ENCODE data around the gene CARNS1. TPM values are rescaled to one million over a fixed set of nuclear protein-coding genes. Genes with fewer than 3 reads are reported as not detected.
A peak's percentile ranks its signal among the peaks of the same experiment; 100 is the strongest.

The CARNS1 gene
- total and polyA plus RNA-seq, 2 of the 13 experiments (the other 11 are each of a cell fraction or from before 2014, with no cell fraction given): not detected

DNA sequence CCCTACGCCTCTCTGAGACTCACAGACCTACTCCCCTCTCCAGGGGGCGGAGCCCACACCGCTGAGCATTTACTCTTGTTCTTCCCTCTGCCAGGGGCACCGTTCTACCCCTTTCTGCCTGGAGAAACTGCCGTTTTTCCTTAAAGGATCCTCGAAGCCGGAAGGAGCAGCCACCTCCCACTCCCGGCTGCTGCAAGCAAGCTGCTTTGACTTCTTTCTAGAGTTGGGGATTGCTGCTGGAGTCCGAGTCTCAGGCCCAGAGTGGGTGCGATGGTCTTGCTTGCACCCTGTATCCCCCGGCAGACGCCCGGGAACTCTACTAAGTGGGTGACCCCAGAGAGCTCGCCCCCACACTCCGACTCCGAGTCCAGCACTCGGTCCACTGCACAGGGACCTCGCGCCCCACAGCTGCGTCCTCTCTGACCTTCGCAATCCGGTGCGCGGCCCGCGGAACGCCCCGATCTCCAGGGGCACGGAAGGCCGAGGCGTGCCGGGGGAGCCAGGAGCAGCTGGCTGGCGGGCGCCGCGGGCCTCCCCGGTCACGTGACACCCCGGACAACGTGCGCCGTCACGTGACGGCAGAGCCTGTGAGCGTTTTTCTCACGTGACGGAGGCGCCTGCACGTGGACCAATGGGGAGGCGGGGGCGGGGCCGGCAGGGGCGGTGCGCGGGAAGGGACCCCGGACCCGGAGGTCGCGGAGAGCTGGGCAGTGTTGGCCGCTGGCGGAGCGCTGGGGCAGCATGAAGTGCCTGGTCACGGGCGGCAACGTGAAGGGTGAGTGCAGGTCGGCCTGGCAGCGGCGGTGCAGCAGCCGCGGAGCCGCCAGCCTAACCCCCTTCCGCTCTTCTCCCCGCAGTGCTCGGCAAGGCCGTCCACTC is 23.9 kb upstream of the CARNS1 start, which contains the start of gene RAD9A (continued):
- TF ChIP-seq ZNF20 (CRISPR knock-in tag; IDR thresholded peaks at IDR 0.05) (no peak), RBAK (CRISPR knock-in tag; IDR thresholded peaks at IDR 0.05) (no peak), ZFYVE20 (CRISPR knock-in tag; IDR thresholded peaks at IDR 0.05; ENCODE audit: borderline replicate concordance, low read depth) (peak; percentile 87; the same call in 1 of the 2 replicates), ZNF547 (CRISPR knock-in tag; IDR thresholded peaks at IDR 0.05) (peak; percentile 75), KDM2A (CRISPR knock-in tag; IDR thresholded peaks at IDR 0.05; ENCODE audit: borderline replicate concordance, low read depth) (peak; percentile 96), MIER3 (CRISPR knock-in tag; IDR thresholded peaks at IDR 0.05; ENCODE audit: borderline replicate concordance) (no peak), TAF15 (IDR thresholded peaks at IDR 0.05; ENCODE audit: low read depth, low read length, poor library complexity, severe bottlenecking) (no peak), CREM (IDR thresholded peaks at IDR 0.05) (no peak), CREM (CRISPR knock-in tag; IDR thresholded peaks at IDR 0.05) (no peak), CENPX (CRISPR knock-in tag; IDR thresholded peaks at IDR 0.05) (no peak), ZNF512B (CRISPR knock-in tag; IDR thresholded peaks at IDR 0.05; ENCODE audit: borderline replicate concordance) (0 out of 2 replicates have a peak, but pooled peaks have one; percentile 55), NR2F6 (IDR thresholded peaks at IDR 0.05) (no peak), NR2F6 (CRISPR knock-in tag; IDR thresholded peaks at IDR 0.05) (peak; percentile 79), ZFY (CRISPR knock-in tag; IDR thresholded peaks at IDR 0.05) (peak; percentile 95), TP53 (CRISPR knock-in tag; conservative IDR thresholded peaks at IDR 0.05) (no peak), PPARG (CRISPR knock-in tag; conservative IDR thresholded peaks at IDR 0.05) (peak; percentile 57), SAP130 (CRISPR knock-in tag; IDR thresholded peaks at IDR 0.05; ENCODE audit: low read depth) (peak; percentile 99), ZBTB39 (CRISPR knock-in tag; IDR thresholded peaks at IDR 0.05) (no peak), JDP2 (CRISPR knock-in tag; IDR thresholded peaks at IDR 0.05; ENCODE audit: borderline replicate concordance) (no peak), ZNF558 (CRISPR knock-in tag; IDR thresholded peaks at IDR 0.05; ENCODE audit: borderline replicate concordance) (no peak), ZNF101 (CRISPR knock-in tag; IDR thresholded peaks at IDR 0.05; ENCODE audit: borderline replicate concordance, low read depth) (no peak), ZNF629 (CRISPR knock-in tag; conservative IDR thresholded peaks at IDR 0.05) (0 out of 2 replicates have a peak, but pooled peaks have one; percentile 12)
- TF ChIP-seq, protein P1, sequence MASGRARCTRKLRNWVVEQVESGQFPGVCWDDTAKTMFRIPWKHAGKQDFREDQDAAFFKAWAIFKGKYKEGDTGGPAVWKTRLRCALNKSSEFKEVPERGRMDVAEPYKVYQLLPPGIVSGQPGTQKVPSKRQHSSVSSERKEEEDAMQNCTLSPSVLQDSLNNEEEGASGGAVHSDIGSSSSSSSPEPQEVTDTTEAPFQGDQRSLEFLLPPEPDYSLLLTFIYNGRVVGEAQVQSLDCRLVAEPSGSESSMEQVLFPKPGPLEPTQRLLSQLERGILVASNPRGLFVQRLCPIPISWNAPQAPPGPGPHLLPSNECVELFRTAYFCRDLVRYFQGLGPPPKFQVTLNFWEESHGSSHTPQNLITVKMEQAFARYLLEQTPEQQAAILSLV (CRISPR knock-in tag; IDR thresholded peaks at IDR 0.05; ENCODE audit: borderline replicate concordance): peak; percentile 86; the same call in 1 of the 2 replicates
- TF ChIP-seq, protein P2, sequence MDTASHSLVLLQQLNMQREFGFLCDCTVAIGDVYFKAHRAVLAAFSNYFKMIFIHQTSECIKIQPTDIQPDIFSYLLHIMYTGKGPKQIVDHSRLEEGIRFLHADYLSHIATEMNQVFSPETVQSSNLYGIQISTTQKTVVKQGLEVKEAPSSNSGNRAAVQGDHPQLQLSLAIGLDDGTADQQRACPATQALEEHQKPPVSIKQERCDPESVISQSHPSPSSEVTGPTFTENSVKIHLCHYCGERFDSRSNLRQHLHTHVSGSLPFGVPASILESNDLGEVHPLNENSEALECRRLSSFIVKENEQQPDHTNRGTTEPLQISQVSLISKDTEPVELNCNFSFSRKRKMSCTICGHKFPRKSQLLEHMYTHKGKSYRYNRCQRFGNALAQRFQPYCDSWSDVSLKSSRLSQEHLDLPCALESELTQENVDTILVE (CRISPR knock-in tag; IDR thresholded peaks at IDR 0.05): no peak; the same call in 1 of the 2 replicates
